SK-N-MC (cell line): ENCODE measurements around the gene HNF4A.

Source experiments
- DNase-seq: peaks from one replicate; pipeline ENCODE4 v3.0.0-alpha.2; 2011; ENCODE audit warnings: low read depth, low spot score
- H3K27ac ChIP-seq: fragments of 200-600 bp; sonication (generic); 2 replicates; pipeline ENCODE4 v1.5.1; 2016; ENCODE audit warnings: mixed run types
- H3K36me3 ChIP-seq: fragments of 200-600 bp; sonication (generic); 2 replicates; pipeline ENCODE4 v1.6.1; 2017; ENCODE audit warnings: antibody characterized with exemption, low read length, mixed read lengths; ENCODE audit not compliant: insufficient read depth
- H3K4me3 ChIP-seq: fragments of 200-600 bp; sonication (generic); 2 replicates; pipeline ENCODE4 v1.5.1; 2016
- H3K9ac ChIP-seq: fragments of 200-600 bp; sonication (generic); 2 replicates; pipeline ENCODE4 v1.8.0; 2017; ENCODE audit warnings: mixed run types, mixed read lengths; ENCODE audit not compliant: insufficient read length
- H3K9me3 ChIP-seq: fragments of 200-600 bp; sonication (generic); 2 replicates; pipeline ENCODE4 v1.6.1; 2017; ENCODE audit warnings: low read depth, mild to moderate bottlenecking, antibody characterized with exemption, low read length, moderate library complexity, mixed read lengths
- EZH2 ChIP-seq: fragments of 200-600 bp; sonication (generic); IDR thresholded peaks from one replicate; pipeline ENCODE4 v1.6.1; 2017; ENCODE audit warnings: antibody characterized with exemption
- FOXP2 ChIP-seq: optimal IDR thresholded peaks from 2 replicates; pipeline ENCODE3; 2011; ENCODE audit warnings: mild to moderate bottlenecking, moderate library complexity; ENCODE audit not compliant: insufficient read depth; ENCODE audit errors: extremely low read length, control extremely low read depth
- POLR2AphosphoS5 ChIP-seq: IDR thresholded peaks from 2 replicates; pipeline ENCODE4 v1.6.1; 2012; ENCODE audit warnings: mild to moderate bottlenecking, low read depth, low read length, borderline replicate concordance

HNF4A gene

DNA sequence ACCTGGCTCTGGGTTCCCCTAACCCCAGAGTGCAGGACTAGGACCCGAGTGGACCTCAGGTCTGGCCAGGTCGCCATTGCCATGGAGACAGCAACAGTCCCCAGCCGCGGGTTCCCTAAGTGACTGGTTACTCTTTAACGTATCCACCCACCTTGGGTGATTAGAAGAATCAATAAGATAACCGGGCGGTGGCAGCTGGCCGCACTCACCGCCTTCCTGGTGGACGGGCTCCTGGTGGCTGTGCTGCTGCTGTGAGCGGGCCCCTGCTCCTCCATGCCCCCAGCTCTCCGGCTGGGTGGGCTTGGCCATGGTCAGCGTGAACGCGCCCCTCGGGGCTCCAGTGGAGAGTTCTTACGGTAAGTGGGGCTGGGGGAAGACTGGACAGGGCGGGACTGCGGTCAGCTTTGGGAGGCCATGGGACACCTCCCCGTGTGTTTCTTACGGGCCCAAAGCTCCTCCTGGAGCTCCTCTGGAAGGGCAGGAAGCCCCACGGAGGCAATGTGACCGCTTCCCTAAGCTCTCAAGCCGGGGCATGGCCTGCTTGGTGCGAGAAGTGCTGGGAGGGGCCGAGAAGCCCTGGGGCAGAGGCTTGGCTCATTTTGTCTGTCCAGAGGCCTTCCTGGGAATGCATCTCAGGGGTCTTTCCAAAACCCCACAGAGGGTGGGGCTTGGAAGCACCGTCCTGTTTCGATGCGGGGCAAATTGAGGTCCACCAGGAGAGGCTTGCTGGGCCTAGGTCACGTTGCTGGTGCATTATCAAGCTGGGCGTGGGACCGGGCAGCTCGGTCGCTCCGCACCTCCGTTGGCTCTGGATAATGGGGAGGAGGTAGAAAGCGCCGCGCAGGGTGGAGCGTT lies at the start of gene HNF4A:
Gene HNF4A (plus strand): TSS at position 202 of the 855 bp plus-strand sequence. CDS start 106 bp downstream, at position 308.
- DNase-seq = no peak
- H3K4me3 ChIP-seq = no peak within 1 kb of the TSS
- H3K9ac ChIP-seq = no peak within 1 kb of the TSS
- H3K9me3 ChIP-seq = no peaks in the 10 kb centered on the region
- no peaks in the 10 kb centered on the region for H3K36me3 ChIP-seq
- TF ChIP-seq POLR2AphosphoS5 (no peak), FOXP2 (no peak), EZH2 (no peak)
- H3K27ac ChIP-seq = no peak within 1 kb of the TSS

- Histone ChIP-seq H3K27ac (no peak overlapping the region), H3K36me3 (no peaks in the 10 kb centered on the region)
- TF ChIP-seq POLR2AphosphoS5 = no peak
- no peak for TF ChIP-seq EZH2
- no peak for TF ChIP-seq FOXP2
Observed at GRCh38 chr20:44306927-44307326, 48.6 kb upstream of the HNF4A start.

GRCh38 chr20:44309763-44310663 lies 45.5 kb upstream of the HNF4A start:
- H3K9ac ChIP-seq = peak overlapping the region; percentile 76
- H3K27ac ChIP-seq = no peak overlapping the region
- no peaks in the 10 kb centered on the region for H3K9me3 ChIP-seq
- DNase-seq = no peak
- H3K36me3 ChIP-seq = no peaks in the 10 kb centered on the region
- TF ChIP-seq EZH2 = no peak
- no peak for TF ChIP-seq POLR2AphosphoS5
- no peak for TF ChIP-seq FOXP2
- H3K4me3 ChIP-seq = peak overlapping the region; percentile 91

More at GRCh38 chr20:44306927-44307326, 48.6 kb upstream of the HNF4A start:
- H3K9ac ChIP-seq = no peak overlapping the region
- H3K9me3 ChIP-seq = no peaks in the 10 kb centered on the region
- no peak for DNase-seq
- no peak overlapping the region for H3K4me3 ChIP-seq

DNA sequence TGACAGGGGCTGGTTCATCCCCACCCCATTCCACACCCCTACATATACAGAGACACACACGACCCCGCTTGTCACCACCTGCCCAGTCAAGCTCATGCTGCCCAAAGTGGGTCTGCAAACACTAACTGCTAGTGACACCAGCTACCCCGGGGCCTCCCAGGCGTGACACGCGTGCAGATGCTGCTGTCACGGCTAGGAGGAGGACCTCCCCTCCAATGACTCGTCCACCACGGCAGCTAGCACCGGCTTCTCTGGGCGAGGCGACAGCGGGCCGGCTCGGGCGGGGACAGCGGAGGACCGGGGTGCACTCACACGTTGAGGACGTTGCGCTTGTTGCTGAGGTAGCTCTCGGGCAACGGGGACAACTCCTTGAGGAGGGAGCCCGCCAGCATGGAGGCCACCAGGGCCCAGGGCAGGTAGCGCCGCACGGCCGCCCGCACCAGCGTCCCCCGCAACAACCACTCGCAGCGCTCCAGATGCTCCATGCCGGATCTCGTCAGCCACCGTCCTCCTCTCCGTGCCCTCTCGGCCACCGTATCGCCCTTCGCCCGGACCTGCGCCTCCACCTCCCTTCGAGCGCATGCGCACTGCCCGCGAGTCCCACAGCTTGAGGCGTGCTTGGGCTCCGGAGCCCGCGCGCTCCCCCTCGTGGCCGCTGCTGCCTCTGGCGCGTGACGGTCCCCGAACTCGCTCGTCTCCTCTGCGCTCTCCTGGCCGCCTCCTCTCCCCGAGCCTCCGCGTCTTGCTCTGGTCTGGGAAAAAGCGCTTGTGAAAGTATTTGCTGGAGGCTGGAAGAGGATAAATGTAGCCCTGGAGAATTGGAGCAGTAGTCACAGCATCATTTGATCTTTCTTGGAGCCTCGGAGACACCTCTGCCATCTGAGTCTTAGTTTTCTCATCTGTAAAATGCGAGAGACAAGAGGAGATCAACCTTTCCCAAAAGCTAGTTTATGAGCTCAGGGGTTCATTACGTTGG lies 44.5 kb upstream of the HNF4A start, which contains the start of gene FITM2:
Gene FITM2 (minus strand): TSS at position 539 of the 976 bp plus-strand sequence. CDS start 54 bp downstream, at position 485.
- H3K9ac ChIP-seq = peak within 1 kb of the TSS; percentile 76
- TF ChIP-seq POLR2AphosphoS5 (peak; percentile 65; the same call in 1 of the 2 replicates), EZH2 (no peak), FOXP2 (no peak)
- no peak within 1 kb of the TSS for H3K27ac ChIP-seq
- peak within 1 kb of the TSS; percentile 91 for H3K4me3 ChIP-seq
- H3K9me3 ChIP-seq = no peaks in the 10 kb centered on the region
- DNase-seq = peak; percentile 22
- no peaks in the 10 kb centered on the region for H3K36me3 ChIP-seq

GRCh38 chr20:44314870-44315269 lies 40.6 kb upstream of the HNF4A start:
- TF ChIP-seq EZH2 = no peak
- TF ChIP-seq FOXP2 = no peak
- no peak for TF ChIP-seq POLR2AphosphoS5
- Histone ChIP-seq H3K4me3 (no peak overlapping the region), H3K9me3 (no peaks in the 10 kb centered on the region), H3K36me3 (no peaks in the 10 kb centered on the region), H3K9ac (no peak overlapping the region), H3K27ac (no peak overlapping the region)
- DNase-seq = no peak

- H3K4me3 ChIP-seq = no peak overlapping the region
- H3K9me3 ChIP-seq = no peaks in the 10 kb centered on the region
- H3K36me3 ChIP-seq = no peaks in the 10 kb centered on the region
- no peak for DNase-seq
- H3K27ac ChIP-seq = no peak overlapping the region
- H3K9ac ChIP-seq = no peak overlapping the region
- TF ChIP-seq FOXP2 = no peak
- TF ChIP-seq EZH2 = no peak
- no peak for TF ChIP-seq POLR2AphosphoS5
Observed at GRCh38 chr20:44319839-44320422, 35.6 kb upstream of the HNF4A start.

DNA sequence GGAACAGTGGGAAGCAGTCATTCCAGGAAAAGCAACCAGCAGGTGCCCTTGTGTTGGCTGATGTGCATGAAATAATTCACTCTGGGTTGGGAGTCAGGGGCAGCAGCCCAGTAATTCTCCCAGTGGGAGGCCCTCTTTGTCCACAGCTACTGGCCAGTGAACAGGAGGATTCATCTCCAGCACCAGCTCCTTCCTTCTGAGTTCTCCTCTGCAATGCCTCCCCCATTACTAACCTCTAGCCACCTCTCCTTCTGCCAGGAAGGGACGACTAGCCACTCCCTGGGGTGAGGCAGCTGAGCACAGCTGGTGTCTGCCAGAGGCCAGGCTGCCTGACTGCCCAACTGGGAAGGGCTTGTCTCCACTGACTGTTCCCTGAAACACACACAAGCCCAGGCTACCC lies 31.2 kb upstream of the HNF4A start:
- H3K9me3 ChIP-seq = no peaks in the 10 kb centered on the region
- TF ChIP-seq POLR2AphosphoS5 (no peak), FOXP2 (no peak), EZH2 (no peak)
- H3K36me3 ChIP-seq = no peaks in the 10 kb centered on the region
- no peak overlapping the region for H3K9ac ChIP-seq
- no peak for DNase-seq
- no peak overlapping the region for H3K27ac ChIP-seq
- H3K4me3 ChIP-seq = no peak overlapping the region
